ENCODE results near the gene SLC25A27. TPM values are rescaled to one million over a fixed set of nuclear protein-coding genes. Genes with fewer than 3 reads are reported as not detected.

SLC25A27 gene
- total and polyA plus RNA-seq, 9 of the 15 experiments (the other 6 are each of a cell fraction or from before 2014, with no cell fraction given): not detected

DNA sequence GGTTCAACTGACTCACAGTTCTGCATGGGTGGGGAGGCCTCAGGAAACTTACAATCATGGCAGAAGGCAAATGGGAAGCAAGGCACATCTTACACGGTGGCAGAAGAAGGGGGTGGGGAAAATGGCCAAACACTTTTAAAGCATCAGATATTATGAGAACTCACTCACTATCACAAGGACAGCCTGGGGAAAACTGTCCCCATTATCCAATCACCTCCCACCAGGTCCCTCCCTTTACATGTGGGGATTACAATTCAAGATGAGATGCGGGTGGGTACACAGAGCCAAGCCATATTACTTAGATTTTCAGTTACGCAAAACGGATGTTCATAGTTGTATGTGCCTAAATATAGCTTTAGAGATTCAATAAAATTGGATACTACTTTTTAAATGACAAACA lies 25.8 kb upstream of the SLC25A27 start:
- no peak for FAIRE-seq
- no TSS peak for BruUV-seq (replicated peaks)
- no peaks in the 10 kb centered on the region for H3K9me3 ChIP-seq (replicated peaks; ENCODE audit: control insufficient read depth, insufficient read depth, low read depth, low read length)
- no peaks in the 10 kb centered on the region for H3K36me3 ChIP-seq (ENCODE audit: control insufficient read depth, insufficient read depth, low read length)
- no peak overlapping the region for H3K9ac ChIP-seq (ENCODE audit: insufficient read depth in 1 of 2, low read depth in 2 of 2, low read length in 2 of 2)
- H3K27me3 ChIP-seq (ENCODE audit: control insufficient read depth in 2 of 2, insufficient read depth in 2 of 2, low read length in 2 of 2): no peaks in the 10 kb centered on the region
- ChIA-PET POLR2A (interaction anchor here (0.6 kb wide), 1 partner anchor 20 kb away, joined by 4 read pairs; no protein-coding TSS in a partner anchor), CTCF (ENCODE audit: low intra/inter-chr PET ratio) (interaction anchor here (1.0 kb wide), 1 partner anchor 208 kb away, joined by 3 read pairs; no protein-coding TSS in a partner anchor)
- no peak overlapping the region for H2AFZ ChIP-seq (ENCODE audit: low read depth, low read length)
- intact Hi-C loops (cut with micrococcal nuclease) (loop anchor here (1.0 to 10.0 kb wide), 3 partner anchors 208 to 405 kb away; no protein-coding TSS in a partner anchor), in situ Hi-C loops (cut with MboI) (no loop called here)
- H3K4me3 ChIP-seq: no peak overlapping the region
- 1% methylated on average over 4 of the region's 4 CpGs for WGBS (ENCODE audit: insufficient coverage, low coverage, missing lambda C conversion rate)
- no peak overlapping the region for H3K4me2 ChIP-seq (ENCODE audit: insufficient read depth, low read length)
- no peaks in the 10 kb centered on the region for H3K4me1 ChIP-seq (replicated peaks in 1 of 2; ENCODE audit: control insufficient read depth in 2 of 2, insufficient read depth in 2 of 2, low read length in 2 of 2)
- no peaks in the 10 kb centered on the region for H3K79me2 ChIP-seq (ENCODE audit: control insufficient read depth, insufficient read depth, low read length)
- ATAC-seq: no peak
- H4K20me1 ChIP-seq (replicated peaks; ENCODE audit: control insufficient read depth, insufficient read depth, low read length): no peaks in the 10 kb centered on the region
- H3K9me1 ChIP-seq (ENCODE audit: control insufficient read depth, insufficient read depth, low read length): no peaks in the 10 kb centered on the region
- TF ChIP-seq HIVEP1 (CRISPR knock-in tag; IDR thresholded peaks at IDR 0.05): no peak
- TF ChIP-seq SIN3B (IDR thresholded peaks at IDR 0.05; ENCODE audit: low read depth): no peak
- TF ChIP-seq XRCC4 (IDR thresholded peaks at IDR 0.05; ENCODE audit: extremely low read depth, insufficient read depth, insufficient read length): no peak
- TF ChIP-seq, protein P1, sequence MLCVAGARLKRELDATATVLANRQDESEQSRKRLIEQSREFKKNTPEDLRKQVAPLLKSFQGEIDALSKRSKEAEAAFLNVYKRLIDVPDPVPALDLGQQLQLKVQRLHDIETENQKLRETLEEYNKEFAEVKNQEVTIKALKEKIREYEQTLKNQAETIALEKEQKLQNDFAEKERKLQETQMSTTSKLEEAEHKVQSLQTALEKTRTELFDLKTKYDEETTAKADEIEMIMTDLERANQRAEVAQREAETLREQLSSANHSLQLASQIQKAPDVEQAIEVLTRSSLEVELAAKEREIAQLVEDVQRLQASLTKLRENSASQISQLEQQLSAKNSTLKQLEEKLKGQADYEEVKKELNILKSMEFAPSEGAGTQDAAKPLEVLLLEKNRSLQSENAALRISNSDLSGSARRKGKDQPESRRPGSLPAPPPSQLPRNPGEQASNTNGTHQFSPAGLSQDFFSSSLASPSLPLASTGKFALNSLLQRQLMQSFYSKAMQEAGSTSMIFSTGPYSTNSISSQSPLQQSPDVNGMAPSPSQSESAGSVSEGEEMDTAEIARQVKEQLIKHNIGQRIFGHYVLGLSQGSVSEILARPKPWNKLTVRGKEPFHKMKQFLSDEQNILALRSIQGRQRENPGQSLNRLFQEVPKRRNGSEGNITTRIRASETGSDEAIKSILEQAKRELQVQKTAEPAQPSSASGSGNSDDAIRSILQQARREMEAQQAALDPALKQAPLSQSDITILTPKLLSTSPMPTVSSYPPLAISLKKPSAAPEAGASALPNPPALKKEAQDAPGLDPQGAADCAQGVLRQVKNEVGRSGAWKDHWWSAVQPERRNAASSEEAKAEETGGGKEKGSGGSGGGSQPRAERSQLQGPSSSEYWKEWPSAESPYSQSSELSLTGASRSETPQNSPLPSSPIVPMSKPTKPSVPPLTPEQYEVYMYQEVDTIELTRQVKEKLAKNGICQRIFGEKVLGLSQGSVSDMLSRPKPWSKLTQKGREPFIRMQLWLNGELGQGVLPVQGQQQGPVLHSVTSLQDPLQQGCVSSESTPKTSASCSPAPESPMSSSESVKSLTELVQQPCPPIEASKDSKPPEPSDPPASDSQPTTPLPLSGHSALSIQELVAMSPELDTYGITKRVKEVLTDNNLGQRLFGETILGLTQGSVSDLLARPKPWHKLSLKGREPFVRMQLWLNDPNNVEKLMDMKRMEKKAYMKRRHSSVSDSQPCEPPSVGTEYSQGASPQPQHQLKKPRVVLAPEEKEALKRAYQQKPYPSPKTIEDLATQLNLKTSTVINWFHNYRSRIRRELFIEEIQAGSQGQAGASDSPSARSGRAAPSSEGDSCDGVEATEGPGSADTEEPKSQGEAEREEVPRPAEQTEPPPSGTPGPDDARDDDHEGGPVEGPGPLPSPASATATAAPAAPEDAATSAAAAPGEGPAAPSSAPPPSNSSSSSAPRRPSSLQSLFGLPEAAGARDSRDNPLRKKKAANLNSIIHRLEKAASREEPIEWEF (CRISPR knock-in tag; IDR thresholded peaks at IDR 0.05): no peak
- TF ChIP-seq, protein P2, sequence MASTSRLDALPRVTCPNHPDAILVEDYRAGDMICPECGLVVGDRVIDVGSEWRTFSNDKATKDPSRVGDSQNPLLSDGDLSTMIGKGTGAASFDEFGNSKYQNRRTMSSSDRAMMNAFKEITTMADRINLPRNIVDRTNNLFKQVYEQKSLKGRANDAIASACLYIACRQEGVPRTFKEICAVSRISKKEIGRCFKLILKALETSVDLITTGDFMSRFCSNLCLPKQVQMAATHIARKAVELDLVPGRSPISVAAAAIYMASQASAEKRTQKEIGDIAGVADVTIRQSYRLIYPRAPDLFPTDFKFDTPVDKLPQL (IDR thresholded peaks at IDR 0.05; ENCODE audit: extremely low read depth, insufficient read length): no peak
- no peak for TF ChIP-seq TEAD1 (CRISPR knock-in tag; IDR thresholded peaks at IDR 0.05)
- TF ChIP-seq HOXB6 (CRISPR knock-in tag; IDR thresholded peaks at IDR 0.05; ENCODE audit: borderline replicate concordance): no peak
- no peak for TF ChIP-seq BACH1 (tag; IDR thresholded peaks at IDR 0.05)
- no peak for DNase-seq (ENCODE audit: extremely low read depth in 1 of 4, low spot score in 3 of 4)
- H3K27ac ChIP-seq (ENCODE audit: extremely low read depth, low read depth, low read length): no peak overlapping the region
